Breast epithelium (tissue), 3 donors: ENCODE data around the gene NFATC4.

Source experiments
- CTCF ChIP-seq, 3 donors: fragments of 450-650 bp; IDR thresholded peaks; one replicate each; pipeline ENCODE4 v1.5.1; 2016 to 2017; ENCODE audit warnings: antibody characterized with exemption in 3 of 3, mild to moderate bottlenecking in 3 of 3, moderate library complexity in 3 of 3
- POLR2A ChIP-seq: fragments of 450-650 bp; IDR thresholded peaks from one replicate; pipeline ENCODE4 v1.6.1; 2016; ENCODE audit warnings: antibody characterized with exemption, mild to moderate bottlenecking, moderate library complexity
- POLR2AphosphoS5 ChIP-seq, 3 donors: sonication (generic); formaldehyde crosslinking; IDR thresholded peaks; one replicate each; pipeline ENCODE4 v1.6.1; 2017; ENCODE audit warnings: antibody characterized with exemption in 3 of 3

- TF ChIP-seq CTCF (IDR thresholded peaks at IDR 0.05) (no peak), POLR2A (no peak), POLR2AphosphoS5 (IDR thresholded peaks at IDR 0.05) (no peak)
Measured at GRCh38 chr14:24370748-24371147, 2.8 kb downstream of the NFATC4 start.
